Muscle layer of duodenum (tissue), 2 donors: ENCODE data around the gene GAPVD1.
"Not testable (repeated sequence)": the region's sequence is repeated elsewhere in the genome, so short reads cannot be mapped to it uniquely, and the experiment has no call there.

Experiments
- H3K27ac ChIP-seq: one replicate; pipeline ENCODE4 v1.7.0; 2013; ENCODE audit warnings: mild to moderate bottlenecking, low read length
- H3K27me3 ChIP-seq: one replicate; pipeline ENCODE4 v1.7.0; 2013; ENCODE audit warnings: low read depth, mild to moderate bottlenecking, control low read depth, low read length
- H3K36me3 ChIP-seq, 2 donors: one replicate each; pipeline ENCODE4 v1.7.0; 2013; ENCODE audit warnings: low read length in 2 of 2, control low read depth in 1 of 2, mild to moderate bottlenecking in 1 of 2; ENCODE audit not compliant: insufficient read depth in 2 of 2, control insufficient read depth in 1 of 2
- H3K4me1 ChIP-seq, 2 donors: one replicate each; pipeline ENCODE4 v1.7.0; 2013; ENCODE audit warnings: low read length in 2 of 2, mild to moderate bottlenecking in 2 of 2, control low read depth in 1 of 2, moderate library complexity in 1 of 2; ENCODE audit not compliant: insufficient read depth in 2 of 2, control insufficient read depth in 1 of 2
- H3K4me3 ChIP-seq, 2 donors: one replicate each; pipeline ENCODE4 v1.7.0; 2013; ENCODE audit warnings: low read length in 2 of 2, low read depth in 1 of 2, mild to moderate bottlenecking in 1 of 2
- H3K9me3 ChIP-seq, 2 donors: one replicate each; pipeline ENCODE4 v1.7.0; 2013; ENCODE audit warnings: low read length in 2 of 2, control low read depth in 1 of 2, mild to moderate bottlenecking in 1 of 2; ENCODE audit not compliant: control insufficient read depth in 1 of 2
- donor health status: healthy.

Gene GAPVD1, protein sequence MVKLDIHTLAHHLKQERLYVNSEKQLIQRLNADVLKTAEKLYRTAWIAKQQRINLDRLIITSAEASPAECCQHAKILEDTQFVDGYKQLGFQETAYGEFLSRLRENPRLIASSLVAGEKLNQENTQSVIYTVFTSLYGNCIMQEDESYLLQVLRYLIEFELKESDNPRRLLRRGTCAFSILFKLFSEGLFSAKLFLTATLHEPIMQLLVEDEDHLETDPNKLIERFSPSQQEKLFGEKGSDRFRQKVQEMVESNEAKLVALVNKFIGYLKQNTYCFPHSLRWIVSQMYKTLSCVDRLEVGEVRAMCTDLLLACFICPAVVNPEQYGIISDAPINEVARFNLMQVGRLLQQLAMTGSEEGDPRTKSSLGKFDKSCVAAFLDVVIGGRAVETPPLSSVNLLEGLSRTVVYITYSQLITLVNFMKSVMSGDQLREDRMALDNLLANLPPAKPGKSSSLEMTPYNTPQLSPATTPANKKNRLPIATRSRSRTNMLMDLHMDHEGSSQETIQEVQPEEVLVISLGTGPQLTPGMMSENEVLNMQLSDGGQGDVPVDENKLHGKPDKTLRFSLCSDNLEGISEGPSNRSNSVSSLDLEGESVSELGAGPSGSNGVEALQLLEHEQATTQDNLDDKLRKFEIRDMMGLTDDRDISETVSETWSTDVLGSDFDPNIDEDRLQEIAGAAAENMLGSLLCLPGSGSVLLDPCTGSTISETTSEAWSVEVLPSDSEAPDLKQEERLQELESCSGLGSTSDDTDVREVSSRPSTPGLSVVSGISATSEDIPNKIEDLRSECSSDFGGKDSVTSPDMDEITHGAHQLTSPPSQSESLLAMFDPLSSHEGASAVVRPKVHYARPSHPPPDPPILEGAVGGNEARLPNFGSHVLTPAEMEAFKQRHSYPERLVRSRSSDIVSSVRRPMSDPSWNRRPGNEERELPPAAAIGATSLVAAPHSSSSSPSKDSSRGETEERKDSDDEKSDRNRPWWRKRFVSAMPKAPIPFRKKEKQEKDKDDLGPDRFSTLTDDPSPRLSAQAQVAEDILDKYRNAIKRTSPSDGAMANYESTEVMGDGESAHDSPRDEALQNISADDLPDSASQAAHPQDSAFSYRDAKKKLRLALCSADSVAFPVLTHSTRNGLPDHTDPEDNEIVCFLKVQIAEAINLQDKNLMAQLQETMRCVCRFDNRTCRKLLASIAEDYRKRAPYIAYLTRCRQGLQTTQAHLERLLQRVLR (N-terminal part only)

DNA sequence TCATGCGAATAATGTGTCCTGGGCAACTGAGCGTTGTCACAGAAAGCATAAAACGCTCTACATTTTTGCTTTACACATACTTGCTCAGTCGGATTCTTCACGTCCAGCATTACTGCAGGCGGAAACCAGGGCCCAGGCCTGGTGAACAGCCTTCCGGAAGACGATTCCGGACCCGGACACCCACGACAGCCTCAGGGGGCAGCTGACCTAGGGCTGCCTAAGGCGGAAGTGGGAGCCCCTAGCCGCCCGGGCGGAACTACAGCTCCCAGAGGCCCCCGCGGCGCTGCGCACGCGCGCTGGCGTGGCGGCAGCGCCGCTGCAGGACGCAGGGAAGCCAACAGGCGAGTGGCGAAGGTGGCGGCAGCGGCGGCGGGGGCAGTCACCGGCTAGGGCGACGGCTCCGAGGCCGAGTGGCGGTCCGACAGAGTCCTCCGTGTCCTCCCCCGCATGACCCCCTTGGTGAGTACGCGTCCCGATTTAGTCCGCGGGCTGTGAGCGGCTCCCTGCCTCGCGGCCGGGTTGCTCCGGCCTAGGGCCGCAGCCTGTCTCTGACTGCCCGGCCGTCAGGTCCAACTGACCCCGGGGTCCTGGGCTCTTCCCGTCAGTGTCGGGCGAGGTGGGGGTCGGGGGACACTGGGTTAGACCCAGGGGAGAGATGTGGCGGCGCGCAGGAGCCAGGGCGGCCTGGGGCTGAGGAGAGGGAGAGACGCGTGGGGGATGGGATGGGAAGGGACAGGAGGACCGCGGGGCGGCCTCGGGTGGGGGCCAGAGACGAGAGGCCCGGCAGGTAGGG is at the start of gene GAPVD1:
Gene GAPVD1, plus strand, starts transcription at position 326 of the 793 bp plus-strand sequence. CDS start 37,096 bp downstream, outside the sequence.
- Histone ChIP-seq H3K4me3 (peak within 1 kb of the TSS; percentile 84 to 99), H3K27ac (peak within 1 kb of the TSS; percentile 65), H3K4me1 (peaks cover 0 to 16% of the 10 kb centered on the region in 2 donors), H3K9me3 (no peaks in the 10 kb centered on the region), H3K36me3 (no peaks in the 10 kb centered on the region), H3K27me3 (no peaks in the 10 kb centered on the region)

DNA sequence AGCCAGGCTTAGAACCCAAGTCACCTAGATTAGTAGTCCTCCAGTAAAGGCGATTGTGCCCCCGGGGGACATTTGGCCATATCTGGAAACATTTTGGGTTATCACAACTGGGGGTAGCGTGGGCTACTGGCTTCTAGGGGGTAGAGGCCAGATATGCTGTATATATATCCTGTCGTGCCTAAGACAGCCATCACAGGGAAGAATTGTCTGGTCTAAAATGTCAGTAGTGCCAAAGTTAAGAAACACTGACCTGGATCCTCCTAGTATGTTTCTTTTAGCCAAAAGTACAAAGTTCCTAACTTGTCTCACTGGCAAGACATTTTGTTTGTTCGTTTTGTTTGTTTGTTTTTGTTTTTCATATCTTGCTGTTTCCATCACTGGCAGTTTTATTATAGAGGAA is 47.4 kb upstream of the GAPVD1 start:
- H3K4me1 ChIP-seq, result no peaks in the 10 kb centered on the region
- no peak overlapping the region for H3K27ac ChIP-seq
- H3K4me3 ChIP-seq, result no peak overlapping the region
- H3K27me3 ChIP-seq, result no peaks in the 10 kb centered on the region
- H3K36me3 ChIP-seq, result peaks cover 4 to 26% of the 10 kb centered on the region in 2 donors
- no peaks in the 10 kb centered on the region for H3K9me3 ChIP-seq

DNA sequence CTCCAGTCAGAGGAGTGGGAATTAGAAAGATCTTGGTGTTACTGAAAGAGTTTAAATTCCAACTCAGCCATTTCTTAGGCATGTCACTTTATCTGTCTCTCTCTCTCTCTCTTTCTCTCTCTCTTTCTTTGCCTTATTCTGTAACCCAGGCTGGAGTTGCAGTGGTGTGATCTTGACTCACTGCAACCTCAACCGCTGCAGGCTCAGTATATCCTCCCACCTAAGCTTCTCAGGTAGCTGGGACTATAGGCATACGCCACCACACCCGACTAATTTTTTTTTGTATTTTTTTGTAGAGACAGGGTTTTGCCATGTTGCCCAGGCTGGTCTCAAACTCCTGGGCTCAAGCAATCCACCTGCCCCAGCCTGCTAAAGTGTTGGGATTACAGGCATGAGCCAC is 43.0 kb upstream of the GAPVD1 start:
- Histone ChIP-seq H3K4me1 (no peaks in the 10 kb centered on the region), H3K9me3 (no peaks in the 10 kb centered on the region), H3K27me3 (no peaks in the 10 kb centered on the region), H3K36me3 (peaks cover 0 to 21% of the 10 kb centered on the region in 2 donors), H3K27ac (no peak overlapping the region), H3K4me3 (no peak overlapping the region)

DNA sequence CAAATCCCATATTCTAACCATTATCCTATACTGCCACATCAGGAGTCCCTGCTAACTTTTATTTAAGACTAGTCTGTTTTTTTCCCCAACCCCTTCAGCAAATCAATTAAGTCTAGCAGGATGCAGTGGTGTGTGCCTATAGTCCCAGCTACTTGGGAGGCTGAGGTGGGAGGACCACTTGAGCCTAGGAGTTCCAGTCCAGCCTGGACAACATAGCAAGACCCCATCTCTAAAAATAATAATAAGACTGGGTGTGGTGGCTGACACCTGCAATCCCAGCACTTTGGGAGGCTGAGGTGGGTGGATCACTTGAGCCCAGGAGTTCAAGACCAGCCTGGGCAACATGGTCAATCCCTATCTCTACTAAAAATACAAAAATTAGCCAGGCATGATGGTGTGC is 36.8 kb upstream of the GAPVD1 start:
- not testable (repeated sequence) for H3K9me3 ChIP-seq, H3K27ac ChIP-seq, H3K27me3 ChIP-seq, H3K4me3 ChIP-seq, H3K4me1 ChIP-seq
- H3K36me3 ChIP-seq, result peaks cover 0 to 32% of the 10 kb centered on the region in 2 donors

DNA sequence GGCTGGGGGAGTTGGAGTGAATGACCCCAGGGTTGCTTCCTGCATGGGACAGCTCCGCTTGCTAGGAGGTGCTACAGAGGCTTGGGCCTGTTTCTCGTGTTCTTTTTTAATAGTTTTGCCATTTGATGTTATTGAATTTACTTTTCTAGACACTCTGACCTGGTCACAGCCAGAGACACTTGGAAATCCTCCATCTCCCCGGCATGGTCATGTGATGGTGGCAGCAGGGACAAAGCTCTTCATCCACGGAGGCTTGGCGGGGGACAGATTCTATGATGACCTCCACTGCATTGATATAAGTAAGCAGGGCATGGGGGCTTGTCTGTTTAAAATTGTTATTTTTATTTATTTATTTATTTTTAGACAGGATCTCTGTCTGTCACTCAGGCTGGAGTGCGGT is 33.9 kb upstream of the GAPVD1 start:
- Histone ChIP-seq H3K27me3 (no peaks in the 10 kb centered on the region), H3K9me3 (no peaks in the 10 kb centered on the region), H3K4me1 (no peaks in the 10 kb centered on the region), H3K27ac (no peak overlapping the region), H3K36me3 (peaks cover 0 to 38% of the 10 kb centered on the region in 2 donors), H3K4me3 (no peak overlapping the region)

DNA sequence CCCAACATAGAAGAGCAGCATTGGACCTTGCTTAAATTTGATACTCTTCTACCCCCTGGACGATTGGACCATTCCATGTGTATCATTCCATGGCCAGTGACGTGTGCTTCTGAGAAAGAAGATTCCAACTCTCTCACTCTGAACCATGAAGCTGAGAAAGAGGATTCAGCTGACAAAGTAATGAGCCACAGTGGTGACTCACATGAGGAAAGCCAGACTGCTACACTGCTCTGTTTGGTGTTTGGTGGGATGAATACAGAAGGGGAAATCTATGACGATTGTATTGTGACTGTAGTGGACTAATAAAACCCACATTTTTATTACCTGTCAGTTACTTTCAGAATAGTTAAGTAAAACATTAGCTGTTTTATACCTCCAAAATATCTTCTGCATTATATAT is 27.9 kb upstream of the GAPVD1 start:
- no peaks in the 10 kb centered on the region for H3K9me3 ChIP-seq
- H3K36me3 ChIP-seq, result peaks cover 27 to 60% of the 10 kb centered on the region in 2 donors
- H3K4me1 ChIP-seq, result peaks cover 14 to 37% of the 10 kb centered on the region in 2 donors
- H3K27ac ChIP-seq, result peak overlapping the region; percentile 63
- H3K27me3 ChIP-seq, result no peaks in the 10 kb centered on the region
- no peak overlapping the region for H3K4me3 ChIP-seq

DNA sequence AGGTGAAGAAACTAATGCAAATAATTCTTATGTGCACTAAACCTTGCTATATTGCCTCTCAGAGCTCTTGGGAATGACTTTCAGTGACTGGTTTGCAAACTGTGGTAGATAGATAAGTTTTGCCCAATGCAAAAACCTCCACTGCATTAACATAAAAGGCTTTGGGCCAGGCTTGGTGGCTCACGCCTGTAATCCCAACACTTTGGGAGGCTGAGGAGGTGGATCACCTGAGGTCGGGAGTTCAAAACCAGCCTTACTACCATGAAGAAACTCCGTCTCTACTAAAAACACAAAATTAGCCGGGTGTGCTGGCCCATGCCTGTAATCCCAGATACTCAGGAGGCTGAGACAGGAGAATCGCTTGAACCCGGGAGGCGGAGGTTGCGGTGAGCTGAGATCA is 27.5 kb upstream of the GAPVD1 start:
- Histone ChIP-seq H3K4me1 (peaks cover 19 to 41% of the 10 kb centered on the region in 2 donors), H3K27ac (peak overlapping the region; percentile 63), H3K36me3 (peaks cover 32 to 63% of the 10 kb centered on the region in 2 donors)
- H3K9me3 ChIP-seq, H3K27me3 ChIP-seq, H3K4me3 ChIP-seq: not testable (repeated sequence)

DNA sequence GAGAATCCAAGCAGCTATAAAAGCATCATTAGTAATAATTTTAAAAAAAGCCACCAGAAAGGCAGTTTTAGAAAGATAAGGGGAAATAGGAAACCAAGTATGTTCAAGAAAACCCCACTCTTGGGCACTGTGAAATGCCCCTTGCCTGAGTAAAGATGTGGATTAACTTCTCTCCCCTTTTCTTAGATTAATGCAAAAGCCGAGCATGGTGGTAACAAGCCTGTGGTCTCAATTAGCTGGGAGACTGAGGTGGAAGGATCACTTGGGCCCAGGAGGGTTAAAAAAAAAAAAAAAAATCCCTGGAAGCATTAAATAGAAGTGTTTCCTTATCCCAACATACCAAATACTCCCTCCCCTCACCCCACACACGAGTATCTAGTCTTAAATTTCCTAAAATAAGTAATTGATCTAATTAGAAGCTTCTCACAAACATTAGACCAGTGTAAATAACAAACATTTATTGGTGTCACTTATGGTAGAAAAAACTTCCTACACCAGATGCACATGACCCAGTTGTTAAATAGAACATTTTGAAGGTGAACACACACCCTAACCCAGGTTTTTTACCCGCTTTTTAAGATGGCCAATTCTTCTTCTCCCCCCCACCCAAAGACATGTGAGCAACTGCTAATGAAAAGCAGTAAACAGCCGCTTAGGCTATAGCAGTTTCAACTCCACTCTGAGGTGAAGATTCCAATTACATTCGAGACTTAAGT is 25.7 kb upstream of the GAPVD1 start:
- Histone ChIP-seq H3K9me3 (no peaks in the 10 kb centered on the region), H3K4me1 (peaks cover 21 to 50% of the 10 kb centered on the region in 2 donors), H3K27ac (no peak overlapping the region), H3K36me3 (peaks cover 35 to 56% of the 10 kb centered on the region in 2 donors), H3K4me3 (no peak overlapping the region), H3K27me3 (no peaks in the 10 kb centered on the region)

DNA sequence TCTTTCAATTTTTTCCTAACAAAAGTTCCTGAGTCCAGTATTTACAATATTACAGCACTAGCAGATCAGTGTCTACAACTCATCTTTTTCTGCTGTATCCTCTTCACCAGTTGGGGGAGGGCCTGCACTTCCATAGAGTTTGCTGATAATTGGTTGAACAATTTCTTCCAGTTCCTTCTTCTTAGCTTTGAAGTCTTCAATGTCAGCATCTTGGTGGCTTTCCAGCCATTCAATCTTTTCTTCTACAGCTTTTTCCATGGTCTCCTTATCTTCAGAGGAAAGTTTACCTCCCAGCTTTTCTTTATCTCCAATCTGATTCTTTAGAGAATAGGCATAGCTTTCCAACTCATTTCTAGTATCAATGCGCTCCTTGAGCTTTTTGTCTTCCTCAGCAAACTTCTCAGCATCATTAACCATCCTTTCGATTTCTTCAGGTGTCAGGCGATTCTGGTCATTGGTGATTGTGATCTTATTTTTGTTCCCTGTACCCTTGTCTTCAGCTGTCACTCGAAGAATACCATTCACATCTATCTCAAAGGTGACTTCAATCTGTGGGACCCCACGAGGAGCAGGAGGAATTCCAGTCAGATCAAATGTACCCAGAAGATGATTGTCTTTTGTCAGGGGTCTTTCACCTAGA is 25.0 kb upstream of the GAPVD1 start:
- not testable (repeated sequence) for H3K27me3 ChIP-seq, H3K4me3 ChIP-seq, H3K27ac ChIP-seq, H3K9me3 ChIP-seq
- peaks cover 35 to 55% of the 10 kb centered on the region in 2 donors for H3K36me3 ChIP-seq
- peaks cover 21 to 50% of the 10 kb centered on the region in 2 donors for H3K4me1 ChIP-seq
